HepG2 (cell line): Measurements from ENCODE around the gene CBFA2T2.

Experiments
- EP300 ChIP-seq, 3 experiments: sonication (generic) in 1 of 3; formaldehyde crosslinking in 1 of 3; IDR thresholded peaks; 2 replicates each; pipeline versions ENCODE4 v1.5.1 to v1.6.1; 2011 to 2020; ENCODE audit warnings: low read depth in 2 of 3, low read length in 2 of 3, borderline replicate concordance in 1 of 3, improper control_type of control experiment in 1 of 3, mild to moderate bottlenecking in 1 of 3, missing genetic modification reagents in 1 of 3, moderate library complexity in 1 of 3
- GLI4 ChIP-seq: sonication (generic); formaldehyde crosslinking; IDR thresholded peaks from 2 replicates; pipeline ENCODE4 v1.5.1; 2020; ENCODE audit warnings: missing genetic modification reagents, mild to moderate bottlenecking, moderate library complexity, borderline replicate concordance
- MIER2 ChIP-seq: IDR thresholded peaks from 2 replicates; pipeline ENCODE4 v1.6.1; 2016; ENCODE audit warnings: missing biosample characterization, missing genetic modification reagents
- POLR2A ChIP-seq, 2 experiments: IDR thresholded peaks; 2 replicates each; pipeline ENCODE4 v1.6.1; 2011; ENCODE audit warnings: low read depth in 2 of 2, low read length in 2 of 2, mild to moderate bottlenecking in 1 of 2, moderate library complexity in 1 of 2; ENCODE audit not compliant: insufficient read depth in 1 of 2
- POLR2AphosphoS5 ChIP-seq: IDR thresholded peaks from 2 replicates; pipeline ENCODE4 v1.6.1; 2012; ENCODE audit warnings: low read depth, low read length
- ZNF615 ChIP-seq: sonication (generic); formaldehyde crosslinking; IDR thresholded peaks from 2 replicates; pipeline ENCODE4 v1.5.0; 2020; ENCODE audit warnings: mild to moderate bottlenecking, missing genetic modification reagents, borderline replicate concordance
- TF ChIP-seq, protein P1 (sequence below): sonication (generic); formaldehyde crosslinking; IDR thresholded peaks from 2 replicates; pipeline ENCODE4 v1.5.0; 2020; ENCODE audit warnings: mild to moderate bottlenecking, missing genetic modification reagents, moderate library complexity
- TF ChIP-seq, protein P2 (sequence below): sonication (generic); formaldehyde crosslinking; conservative IDR thresholded peaks from 2 replicates; pipeline ENCODE4 v1.8.0; 2022; ENCODE audit warnings: mild to moderate bottlenecking, moderate library complexity, missing genetic modification reagents

DNA sequence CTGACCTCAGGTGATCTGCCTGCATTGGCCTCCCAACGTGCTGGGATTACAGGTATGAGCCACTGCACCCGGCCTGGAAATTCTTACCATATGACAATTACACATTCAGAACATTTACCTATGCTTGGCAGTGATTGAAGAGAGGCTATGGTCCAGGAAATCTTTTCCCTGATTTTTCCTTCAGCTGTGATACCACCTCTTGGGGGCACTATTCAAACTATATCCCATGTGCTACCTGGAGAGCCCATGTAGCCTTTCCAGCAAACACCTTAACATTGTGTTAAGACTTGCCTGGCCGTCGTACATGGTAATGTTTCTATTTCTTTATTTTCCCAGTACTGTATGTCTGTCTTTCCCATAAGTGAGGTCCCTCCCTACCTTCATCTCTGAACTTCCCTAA is 110.5 kb downstream of the CBFA2T2 start:
- TF ChIP-seq ZNF615 (CRISPR knock-in tag): no peak
- no peak for TF ChIP-seq EP300 (IDR thresholded peaks at IDR 0.05; ENCODE audit: low read depth in 2 of 2, low read length in 2 of 2)
- no peak for TF ChIP-seq EP300 (CRISPR knock-in tag; IDR thresholded peaks at IDR 0.05; ENCODE audit: borderline replicate concordance)
- no peak for TF ChIP-seq GLI4 (CRISPR knock-in tag)
- no peak for TF ChIP-seq POLR2AphosphoS5
- TF ChIP-seq MIER2 (CRISPR knock-in tag): no peak
- no peak for TF ChIP-seq POLR2A (IDR thresholded peaks at IDR 0.05; ENCODE audit: insufficient read depth in 1 of 2, low read depth in 2 of 2, low read length in 2 of 2)
- TF ChIP-seq, protein P1, sequence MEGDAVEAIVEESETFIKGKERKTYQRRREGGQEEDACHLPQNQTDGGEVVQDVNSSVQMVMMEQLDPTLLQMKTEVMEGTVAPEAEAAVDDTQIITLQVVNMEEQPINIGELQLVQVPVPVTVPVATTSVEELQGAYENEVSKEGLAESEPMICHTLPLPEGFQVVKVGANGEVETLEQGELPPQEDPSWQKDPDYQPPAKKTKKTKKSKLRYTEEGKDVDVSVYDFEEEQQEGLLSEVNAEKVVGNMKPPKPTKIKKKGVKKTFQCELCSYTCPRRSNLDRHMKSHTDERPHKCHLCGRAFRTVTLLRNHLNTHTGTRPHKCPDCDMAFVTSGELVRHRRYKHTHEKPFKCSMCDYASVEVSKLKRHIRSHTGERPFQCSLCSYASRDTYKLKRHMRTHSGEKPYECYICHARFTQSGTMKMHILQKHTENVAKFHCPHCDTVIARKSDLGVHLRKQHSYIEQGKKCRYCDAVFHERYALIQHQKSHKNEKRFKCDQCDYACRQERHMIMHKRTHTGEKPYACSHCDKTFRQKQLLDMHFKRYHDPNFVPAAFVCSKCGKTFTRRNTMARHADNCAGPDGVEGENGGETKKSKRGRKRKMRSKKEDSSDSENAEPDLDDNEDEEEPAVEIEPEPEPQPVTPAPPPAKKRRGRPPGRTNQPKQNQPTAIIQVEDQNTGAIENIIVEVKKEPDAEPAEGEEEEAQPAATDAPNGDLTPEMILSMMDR (CRISPR knock-in tag): peak; percentile 20; the same call in 1 of the 2 replicates
- TF ChIP-seq, protein P2, sequence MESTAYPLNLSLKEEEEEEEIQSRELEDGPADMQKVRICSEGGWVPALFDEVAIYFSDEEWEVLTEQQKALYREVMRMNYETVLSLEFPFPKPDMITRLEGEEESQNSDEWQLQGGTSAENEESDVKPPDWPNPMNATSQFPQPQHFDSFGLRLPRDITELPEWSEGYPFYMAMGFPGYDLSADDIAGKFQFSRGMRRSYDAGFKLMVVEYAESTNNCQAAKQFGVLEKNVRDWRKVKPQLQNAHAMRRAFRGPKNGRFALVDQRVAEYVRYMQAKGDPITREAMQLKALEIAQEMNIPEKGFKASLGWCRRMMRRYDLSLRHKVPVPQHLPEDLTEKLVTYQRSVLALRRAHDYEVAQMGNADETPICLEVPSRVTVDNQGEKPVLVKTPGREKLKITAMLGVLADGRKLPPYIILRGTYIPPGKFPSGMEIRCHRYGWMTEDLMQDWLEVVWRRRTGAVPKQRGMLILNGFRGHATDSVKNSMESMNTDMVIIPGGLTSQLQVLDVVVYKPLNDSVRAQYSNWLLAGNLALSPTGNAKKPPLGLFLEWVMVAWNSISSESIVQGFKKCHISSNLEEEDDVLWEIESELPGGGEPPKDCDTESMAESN (CRISPR knock-in tag): no peak
